Measurements from ENCODE around the gene SAYSD1.

- no peak for TF ChIP-seq POLR2AphosphoS5 (IDR thresholded peaks at IDR 0.05; ENCODE audit: low read depth, low read length)
- TF ChIP-seq MAFK (IDR thresholded peaks at IDR 0.05; ENCODE audit: low read depth, low read length), result no peak
- no peak for TF ChIP-seq RBBP5 (IDR thresholded peaks at IDR 0.05; ENCODE audit: borderline replicate concordance, low read depth, low read length)
- TF ChIP-seq CTCF (IDR thresholded peaks at IDR 0.05; ENCODE audit: control extremely low read depth in 1 of 3, insufficient read depth in 1 of 3, low read depth in 1 of 3, low read length in 3 of 3), result no peak
- TF ChIP-seq USF2 (IDR thresholded peaks at IDR 0.05; ENCODE audit: low read length), result no peak
- TF ChIP-seq RAD21 (IDR thresholded peaks at IDR 0.05 in 1 of 2, conservative IDR thresholded peaks at IDR 0.05 in 1 of 2; ENCODE audit: low read depth in 2 of 2, low read length in 2 of 2), result no peak
These were observed 32.7 kb downstream of the SAYSD1 start for GRCh38 chr6:39082310-39082709.

Measured in H1 (cell line).